Posterior cingulate gyrus (tissue), 11 donors: ENCODE data around the gene CMTR2.

Experiments used
- DNase-seq, 10 donors: peaks; one replicate each; pipeline versions ENCODE4 v3.0.0 to v3.0.0-alpha.2; 2020 to 2021; ENCODE audit warnings: mixed read lengths in 3 of 10
- intact Hi-C: fragments of 100-400 bp; cut with DNase I; formaldehyde crosslinking; loops from one replicate; pipeline ENCODE4 v1.15.1; 2023

The CMTR2 gene

DNA sequence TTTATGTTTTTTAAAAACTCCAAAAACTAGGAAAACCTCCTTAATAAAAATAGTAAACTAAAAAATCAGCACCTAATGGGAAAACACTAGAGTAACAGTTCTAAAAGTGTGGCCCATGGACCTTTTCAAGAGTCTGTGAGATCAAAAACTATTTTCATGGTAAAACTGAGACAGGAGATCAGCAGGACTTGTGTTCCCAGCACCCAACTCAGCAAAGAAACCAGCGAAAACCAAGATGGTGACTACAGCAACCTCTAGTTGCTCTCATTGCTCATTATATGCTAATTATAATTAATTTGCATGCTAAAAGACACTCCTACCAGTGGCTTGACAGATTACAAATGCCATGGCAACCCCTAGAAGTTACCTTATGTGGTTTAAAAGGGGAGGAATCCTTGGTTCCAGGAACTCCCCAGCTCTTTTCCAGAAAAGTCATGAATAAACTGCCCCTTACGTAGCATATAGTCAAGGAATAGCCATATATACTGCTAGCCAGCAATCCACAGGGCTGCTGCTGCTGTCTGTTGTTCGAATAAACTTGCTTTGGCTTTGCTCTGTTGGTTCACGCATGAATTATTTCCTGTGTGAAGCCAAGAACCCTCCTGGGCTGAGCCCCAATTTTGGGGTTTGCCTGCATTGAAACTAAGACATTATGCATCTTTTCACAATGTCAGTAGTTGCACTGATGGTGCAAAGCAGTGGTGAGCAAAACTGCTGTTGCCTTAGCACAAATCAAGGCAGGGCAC lies 12.4 kb downstream of the CMTR2 start:
- intact Hi-C loops, result no loop called here
- no peak for DNase-seq

DNA sequence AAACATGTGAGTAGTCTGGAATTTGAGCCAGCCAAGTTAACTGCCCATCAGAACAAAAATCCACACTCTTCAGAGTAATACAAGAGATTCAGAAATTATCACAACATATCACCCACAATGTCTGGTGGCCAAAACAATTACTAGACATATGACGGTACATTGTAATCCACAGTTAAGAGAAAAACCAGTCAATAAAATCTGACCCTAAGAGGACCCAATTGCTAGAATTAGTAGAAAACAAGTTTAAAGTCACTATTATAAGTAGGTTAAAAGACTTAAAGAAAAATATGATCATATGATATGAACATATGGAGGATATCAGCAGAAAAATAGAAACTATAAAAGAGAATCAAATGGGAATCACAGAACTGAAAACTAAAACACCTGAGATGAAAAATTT lies 15.8 kb downstream of the CMTR2 start:
- intact Hi-C loops, result no loop called here

DNA sequence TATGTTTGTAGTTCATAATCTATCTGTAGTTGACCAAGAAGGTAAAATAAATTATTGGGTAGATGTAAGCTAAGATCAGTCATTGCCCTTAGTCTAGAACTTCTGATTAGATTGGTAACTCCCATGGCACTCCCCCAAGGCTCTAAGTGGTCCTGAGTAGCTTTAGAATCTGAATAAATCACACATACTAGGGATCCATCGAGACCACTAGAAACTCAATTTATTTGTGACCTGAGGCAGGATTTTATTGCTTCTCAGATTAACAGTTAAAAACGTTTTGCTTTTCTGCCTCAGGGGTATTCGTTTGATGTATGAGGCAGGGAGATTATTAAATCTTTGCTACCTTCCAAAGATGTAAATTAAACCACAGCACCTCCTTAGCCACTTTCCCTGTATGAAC lies 24.9 kb downstream of the CMTR2 start:
- DNase-seq, result no peak
- intact Hi-C loops, result no loop called here

More for the DNA sequence above, 15.8 kb downstream of the CMTR2 start:
- no peak for DNase-seq

DNA sequence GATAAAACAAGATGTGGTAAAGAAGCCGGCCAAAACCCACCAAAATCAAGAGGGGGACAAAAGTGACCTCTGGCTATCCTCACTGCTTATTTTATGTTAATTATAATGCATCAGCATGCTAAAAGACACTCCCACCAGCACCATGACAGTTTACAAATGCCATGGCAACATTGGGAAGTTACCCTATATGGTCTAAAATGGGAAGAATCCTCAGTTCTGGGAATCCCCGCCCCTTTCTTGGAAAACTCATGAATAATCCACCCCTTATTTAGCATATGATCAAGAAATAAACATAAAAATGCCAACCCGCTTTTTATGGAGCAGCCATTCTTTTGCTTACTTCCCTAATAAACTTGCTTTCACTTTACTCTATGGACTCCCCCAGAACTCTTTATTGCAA lies 25.6 kb downstream of the CMTR2 start:
- no peak for DNase-seq
- intact Hi-C loops, result no loop called here

DNA sequence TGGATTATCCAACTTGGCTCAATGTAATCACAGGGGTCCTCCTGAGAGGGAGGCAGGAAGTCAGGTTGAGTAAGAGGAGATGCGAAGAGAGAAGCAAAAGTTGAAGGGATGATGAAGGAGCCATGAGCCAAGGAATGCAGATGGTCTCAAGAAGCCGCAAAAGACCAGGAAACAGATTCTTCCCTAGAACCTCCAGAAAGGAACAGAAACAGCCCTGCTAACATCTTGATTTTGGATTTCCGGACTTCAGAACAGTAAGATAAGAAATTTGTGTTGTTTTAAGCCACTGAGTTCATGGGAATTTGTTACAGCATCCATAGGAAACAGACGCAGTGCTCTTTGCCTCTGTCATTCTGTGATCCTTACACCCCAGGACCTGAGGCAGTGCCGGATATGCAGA lies 26.8 kb downstream of the CMTR2 start:
- intact Hi-C loops, result no loop called here
- no peak for DNase-seq

DNA sequence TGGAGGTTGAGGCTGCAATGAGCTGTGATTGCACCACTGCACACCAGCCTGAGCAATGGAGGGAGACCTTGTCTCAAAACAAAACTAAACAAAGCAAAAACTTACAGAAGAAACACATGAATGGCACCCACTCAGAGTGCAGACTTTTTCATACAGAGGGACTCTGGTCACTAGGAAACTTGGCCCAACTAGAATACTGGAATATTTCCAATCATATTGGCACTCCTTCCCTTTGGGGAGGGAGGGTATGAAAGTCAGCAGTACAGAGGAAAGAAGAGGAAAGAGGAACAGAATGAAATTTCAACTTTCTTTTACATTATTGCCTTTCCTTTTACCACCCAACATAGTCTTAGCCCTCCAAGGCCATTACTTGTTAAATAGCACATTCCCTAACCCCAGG lies 28.2 kb downstream of the CMTR2 start:
- DNase-seq, result no peak
- intact Hi-C loops, result no loop called here

DNA sequence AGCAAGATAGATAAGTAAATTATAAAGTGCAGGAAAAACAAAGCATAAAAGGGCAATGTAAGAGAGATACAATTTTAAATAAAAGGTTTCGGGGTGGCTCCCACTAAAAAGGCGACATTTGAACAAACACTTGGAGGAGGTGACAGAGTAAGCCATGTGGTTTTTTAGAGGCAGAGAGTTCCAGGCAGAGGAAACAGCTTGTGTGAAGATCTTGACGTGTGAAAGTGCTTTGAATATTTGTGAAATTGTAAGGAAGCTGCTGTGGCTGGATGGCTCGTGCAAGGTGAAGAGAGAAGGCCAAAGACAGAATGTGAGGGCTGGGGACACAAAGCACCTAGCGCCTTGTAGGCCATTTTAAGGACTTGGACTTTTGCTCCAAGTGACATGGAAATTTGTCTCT lies 30.1 kb downstream of the CMTR2 start:
- DNase-seq, result no peak
- intact Hi-C loops, result no loop called here

DNA sequence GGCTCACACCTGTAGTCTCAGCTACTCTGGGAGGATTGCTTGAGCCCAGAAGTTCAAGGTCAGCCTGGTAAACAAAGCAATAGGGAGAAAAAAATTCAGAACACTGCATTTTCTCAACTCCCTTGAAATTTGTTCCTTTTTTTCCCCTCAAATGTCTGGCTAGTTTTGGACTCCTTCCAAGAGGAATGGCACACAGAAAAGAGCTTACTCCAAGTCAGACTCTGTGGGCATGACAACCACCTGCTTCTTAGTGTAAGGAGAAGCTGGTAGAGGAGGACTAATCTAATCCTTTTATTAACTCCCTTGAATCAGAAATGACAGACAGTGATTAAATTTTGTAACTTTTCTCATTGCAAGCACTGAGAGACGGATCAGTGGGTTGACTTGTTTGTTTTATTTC lies 30.8 kb downstream of the CMTR2 start:
- no peak for DNase-seq
- intact Hi-C loops, result no loop called here

DNA sequence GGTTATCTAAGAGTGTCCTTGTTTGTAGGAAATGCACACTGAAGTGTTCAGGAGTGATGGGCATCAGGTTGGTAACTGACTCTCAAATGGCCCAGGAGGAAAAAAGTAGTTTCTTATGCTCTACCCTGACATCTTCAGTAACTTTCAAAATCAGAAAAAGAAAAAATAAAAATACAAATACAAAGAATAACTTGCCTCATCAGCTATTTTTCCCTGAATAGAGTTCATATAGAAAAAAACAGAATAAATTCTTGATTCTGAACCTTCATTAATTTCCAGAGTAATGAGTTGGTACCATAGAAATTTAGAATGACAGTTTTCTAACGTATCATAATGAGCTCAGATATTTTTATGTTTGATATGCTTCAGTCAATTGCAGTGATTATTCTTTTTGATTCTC lies 31.4 kb downstream of the CMTR2 start:
- intact Hi-C loops, result no loop called here
- DNase-seq, result no peak

DNA sequence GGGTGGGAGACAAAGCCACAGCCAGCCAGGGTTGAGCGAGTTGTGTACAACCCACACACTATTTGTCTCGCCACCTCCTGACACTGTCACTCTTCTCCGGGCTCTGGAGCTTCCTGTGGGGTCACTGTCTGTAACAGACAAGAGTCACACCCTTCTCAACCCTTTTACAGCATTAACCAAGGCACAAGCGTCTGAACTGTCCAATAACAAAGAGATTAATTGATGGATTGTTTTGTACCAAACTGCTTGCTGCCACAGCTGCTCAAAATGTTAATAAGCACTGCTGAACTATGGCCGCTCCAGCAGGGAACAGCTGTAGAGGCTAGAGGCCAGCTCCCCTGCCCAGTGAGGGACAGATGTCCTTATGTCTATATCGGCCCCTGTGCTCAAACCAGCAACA lies 33.5 kb downstream of the CMTR2 start:
- DNase-seq, result peak in 7 of 10 donors; percentile 11 to 84 (median 43)
- intact Hi-C loops, result no loop called here

DNA sequence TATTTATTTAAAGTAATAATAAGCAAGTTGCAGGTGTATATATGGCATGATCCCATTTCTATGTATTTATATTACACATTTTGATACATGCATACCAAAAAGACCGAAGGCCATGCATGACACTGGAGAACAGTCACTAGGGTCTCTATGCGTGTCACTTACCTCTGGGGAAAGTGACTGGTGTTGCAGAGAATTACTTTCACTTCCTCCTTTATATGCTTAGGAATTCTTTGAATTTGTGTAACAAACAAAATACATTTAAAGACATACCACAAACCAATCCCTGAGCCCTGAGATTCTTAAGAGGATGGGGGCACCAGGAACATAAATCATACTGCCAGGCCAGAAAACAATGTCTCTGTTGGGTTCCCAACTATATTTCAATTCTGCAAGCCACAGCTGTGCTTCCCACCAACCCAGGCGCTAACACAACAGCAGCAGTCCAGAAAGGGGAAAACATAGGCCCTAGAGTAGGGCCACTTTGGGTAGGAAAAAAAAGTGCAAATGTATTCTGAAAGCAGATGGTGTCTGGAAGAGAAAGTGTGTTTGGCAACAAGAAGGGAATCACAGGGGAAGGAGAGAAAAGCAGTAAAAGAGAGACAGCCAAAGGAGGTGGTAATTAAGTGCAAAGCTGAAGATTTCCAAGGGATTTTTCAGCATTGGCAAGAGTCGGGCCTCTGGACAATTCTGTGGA lies 34.2 kb downstream of the CMTR2 start:
- DNase-seq, result no peak
- intact Hi-C loops, result no loop called here

DNA sequence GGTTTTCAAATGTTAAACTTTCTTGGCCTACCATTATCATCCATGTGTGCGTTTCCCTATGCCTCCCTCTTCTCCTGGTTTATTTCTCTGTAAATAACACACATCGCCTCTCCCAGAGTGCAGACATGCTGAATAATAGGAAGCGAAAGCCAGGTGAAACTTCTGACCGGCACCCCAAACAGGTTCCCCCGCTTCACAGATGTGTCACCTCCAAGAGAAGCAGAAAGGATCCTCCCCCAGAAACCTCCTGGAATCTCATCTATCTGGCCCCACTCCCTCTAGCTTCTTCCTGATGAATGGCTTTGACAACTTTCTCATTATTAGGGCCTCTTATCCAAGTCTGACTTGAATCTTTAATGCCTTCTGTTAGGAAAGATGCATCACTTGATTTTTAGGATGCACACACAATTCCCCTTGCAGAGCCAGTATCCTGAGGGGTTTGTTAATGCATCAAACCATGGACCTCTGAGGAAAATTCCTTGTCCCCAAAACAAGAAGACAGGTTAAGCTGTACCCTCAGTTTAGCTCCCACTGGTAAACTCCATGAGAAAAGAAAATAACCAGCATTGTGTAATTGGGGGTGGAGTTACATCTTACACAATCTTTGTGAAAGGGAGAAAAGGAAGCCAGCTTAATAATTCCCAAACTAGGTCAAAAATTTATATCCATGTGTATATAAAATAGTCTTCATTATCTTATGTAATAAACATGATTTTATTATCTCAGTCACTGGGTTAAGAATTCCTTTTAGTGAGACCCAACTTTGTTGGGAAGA lies 38.6 kb downstream of the CMTR2 start:
- intact Hi-C loops, result no loop called here
- DNase-seq, result no peak

DNA sequence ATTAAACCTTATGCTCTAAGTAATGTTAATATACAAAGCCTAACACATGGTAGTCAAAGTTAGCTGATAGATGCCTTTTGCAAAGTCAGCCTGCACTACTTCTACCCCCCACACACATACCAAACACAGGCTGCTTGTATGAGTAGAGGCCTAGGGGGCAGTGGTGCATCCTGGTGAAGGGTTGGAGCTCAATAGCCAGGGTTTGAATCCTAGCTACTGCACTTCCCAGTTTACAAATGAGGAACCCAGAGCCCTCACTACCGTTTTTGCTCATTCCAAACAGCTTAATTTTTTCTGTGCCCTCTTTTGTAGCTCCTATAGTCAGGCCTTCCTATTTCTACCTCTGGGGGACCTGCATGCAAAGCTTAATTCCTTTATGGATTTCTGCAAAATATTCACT lies 39.8 kb downstream of the CMTR2 start:
- intact Hi-C loops, result no loop called here
- DNase-seq, result peak in 1 of 10 donors; percentile 74

DNA sequence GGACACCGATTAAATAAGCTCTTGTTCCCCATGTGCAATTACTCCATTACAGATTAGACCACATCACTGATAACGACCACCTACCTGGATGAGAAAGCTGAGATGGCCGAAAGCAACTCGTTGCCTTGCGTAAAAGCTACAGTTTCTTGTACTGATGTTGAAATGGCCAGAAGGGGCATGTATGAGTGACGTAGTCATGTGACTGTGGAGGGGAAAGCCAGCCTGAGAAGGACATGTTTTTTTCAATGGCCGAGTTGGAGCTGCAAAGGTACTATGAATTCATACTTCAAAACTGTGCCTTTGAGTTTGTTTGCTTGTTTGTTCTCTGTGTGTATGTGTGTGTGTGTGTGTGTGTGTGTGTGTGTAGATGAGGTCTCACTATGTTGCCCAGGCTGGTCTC lies 41.7 kb downstream of the CMTR2 start:
- DNase-seq, result no peak
- intact Hi-C loops, result no loop called here

DNA sequence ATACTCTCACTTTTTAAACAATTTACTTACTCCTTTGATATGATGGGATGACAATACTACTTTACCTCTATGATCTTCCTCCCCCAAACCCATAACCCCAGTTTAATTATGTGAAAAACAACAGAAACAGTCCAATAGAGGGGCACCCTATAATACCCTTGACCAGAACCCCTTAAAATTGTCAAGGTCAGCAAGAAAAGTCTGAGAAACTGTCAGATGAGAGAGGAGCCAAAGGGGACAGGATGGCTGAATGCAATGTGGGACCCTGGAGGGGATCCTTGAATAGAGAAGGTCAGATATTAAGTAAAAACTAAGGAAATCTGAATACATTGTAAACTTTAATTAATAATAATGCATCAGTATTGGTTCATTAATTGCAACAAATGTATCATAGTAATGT lies 42.9 kb downstream of the CMTR2 start:
- no peak for DNase-seq
- intact Hi-C loops, result no loop called here

DNA sequence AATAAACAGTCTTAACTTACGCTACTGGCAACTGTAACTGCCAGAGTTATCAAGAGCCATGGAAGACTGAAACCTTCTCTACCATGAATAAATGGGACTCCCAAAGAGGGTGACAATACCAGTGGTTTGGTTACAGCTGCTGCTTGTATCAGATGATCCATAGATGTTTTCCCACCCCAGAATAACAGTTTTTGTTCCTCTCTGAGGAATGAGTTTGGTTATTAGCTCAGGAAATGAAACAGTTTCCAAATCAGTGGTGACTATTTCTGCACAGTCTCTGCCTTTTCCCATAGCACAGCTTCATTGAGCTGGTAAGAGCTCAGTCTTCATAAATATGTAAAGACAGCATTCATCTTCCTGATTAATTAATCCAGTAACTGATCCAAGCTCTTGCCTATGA lies 44.7 kb downstream of the CMTR2 start:
- intact Hi-C loops, result no loop called here
- DNase-seq, result no peak

DNA sequence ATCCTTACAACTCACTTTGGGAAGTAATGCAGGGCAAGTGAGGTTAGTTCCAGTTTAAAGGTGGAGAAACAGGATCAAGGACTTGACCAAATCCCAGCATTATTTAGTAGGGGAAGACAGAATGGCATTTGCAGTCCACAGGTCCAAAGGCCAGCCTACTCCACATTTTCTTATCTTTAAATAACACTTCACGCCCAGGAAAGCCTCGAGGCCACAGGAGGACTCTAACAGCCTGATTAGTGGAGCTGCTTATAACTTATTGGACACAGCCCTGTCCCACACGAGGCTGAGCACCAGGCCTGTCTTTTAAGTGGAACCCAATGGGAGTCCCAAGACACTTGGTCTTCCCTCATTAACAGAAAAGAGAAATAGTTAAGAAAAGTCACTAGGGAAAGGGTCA lies 46.6 kb downstream of the CMTR2 start:
- DNase-seq, result no peak
- intact Hi-C loops, result no loop called here

DNA sequence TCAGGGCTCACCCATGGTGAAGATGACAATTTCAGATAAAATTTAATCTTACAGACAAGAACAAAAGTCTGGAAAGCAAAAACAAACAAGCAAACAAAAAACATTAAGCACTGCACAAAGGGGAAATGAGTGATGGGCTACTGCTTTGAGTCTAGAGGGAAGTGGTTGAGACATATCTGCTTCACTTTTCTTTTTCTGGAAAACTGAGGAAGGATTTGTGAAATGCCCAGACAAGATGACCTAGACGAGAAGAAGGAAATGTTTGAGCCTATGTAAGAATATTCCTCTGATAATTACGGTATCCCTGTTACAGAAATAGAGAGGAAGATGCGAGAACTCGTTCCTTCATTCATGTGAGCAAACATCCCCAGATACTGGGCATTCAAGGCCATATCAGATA lies 47.2 kb downstream of the CMTR2 start:
- no peak for DNase-seq

More for the DNA sequence above, 47.2 kb downstream of the CMTR2 start:
- intact Hi-C loops, result no loop called here
